Stimulated activated CD4-positive, alpha-beta T cell treated with anti-CD3 and anti-CD28 coated beads, Interleukin-15, amount 100 ng/mL, for 24 hours (primary cell): ENCODE results near the gene CSNK1D.

Source experiments
- DNase-seq: peaks from one replicate; pipeline ENCODE4 v3.0.0-alpha.2; 2020

Gene CSNK1D

GRCh38 chr17:82249896-82250581 is 23.5 kb downstream of the CSNK1D start:
- no peak for DNase-seq

- no peak for DNase-seq
Observed at GRCh38 chr17:82248815-82249674, 24.5 kb downstream of the CSNK1D start.

- no peak for DNase-seq
Observed at GRCh38 chr17:82247856-82248671, 25.4 kb downstream of the CSNK1D start.

- DNase-seq, result no peak
Observed at GRCh38 chr17:82247182-82247823, 26.2 kb downstream of the CSNK1D start.

- no peak for DNase-seq
Observed at GRCh38 chr17:82246365-82247181, 26.9 kb downstream of the CSNK1D start.

GRCh38 chr17:82246040-82246364 is 27.5 kb downstream of the CSNK1D start:
- no peak for DNase-seq

- no peak for DNase-seq
Observed at GRCh38 chr17:82245134-82246039, 28.1 kb downstream of the CSNK1D start.

- DNase-seq, result no peak
Observed at GRCh38 chr17:82244413-82245133, 28.9 kb downstream of the CSNK1D start.

- no peak for DNase-seq
Observed at GRCh38 chr17:82243648-82244412, 29.7 kb downstream of the CSNK1D start.

- no peak for DNase-seq
Observed at GRCh38 chr17:82242977-82243647, 30.4 kb downstream of the CSNK1D start.

GRCh38 chr17:82242698-82242976 is 30.9 kb downstream of the CSNK1D start:
- DNase-seq, result no peak

GRCh38 chr17:82241926-82242697 is 31.4 kb downstream of the CSNK1D start:
- no peak for DNase-seq

GRCh38 chr17:82241183-82241925 is 32.1 kb downstream of the CSNK1D start:
- DNase-seq, result peak; percentile 72

GRCh38 chr17:82240506-82241182 is 32.9 kb downstream of the CSNK1D start:
- DNase-seq, result no peak

- DNase-seq, result no peak
Observed at GRCh38 chr17:82239926-82240505, 33.5 kb downstream of the CSNK1D start.

- no peak for DNase-seq
Observed at GRCh38 chr17:82239401-82239925, 34.0 kb downstream of the CSNK1D start.
